Common myeloid progenitor, CD34-positive (primary cell): Measurements from ENCODE around the gene OSBPL10.

ENCODE experiments used
- CTCF ChIA-PET: fragments of 350-600 bp; sonication (Branson Sonifier 250); formaldehyde crosslinking; loops from one replicate; lab custom pipeline; 2021; ENCODE audit warnings: antibody characterized with exemption; lab: Charles Lee
- POLR2A ChIA-PET: fragments of 350-600 bp; sonication (Branson Sonifier 250); formaldehyde crosslinking; loops from one replicate; lab custom pipeline; 2021; ENCODE audit warnings: antibody characterized with exemption; lab: Charles Lee
- DNase-seq, 3 donors: peaks; one replicate each; pipeline versions ENCODE4 v3.0.0 to v3.0.0-alpha.2; 2013
- H3K27ac ChIP-seq, 2 experiments: 1 replicate in 1 of 2; 2 replicates in 1 of 2; pipeline ENCODE4 v1.7.0; 2013; ENCODE audit warnings: inconsistent platforms in 2 of 2, low read length in 2 of 2, mild to moderate bottlenecking in 2 of 2, low read depth in 1 of 2, moderate library complexity in 1 of 2; ENCODE audit not compliant: severe bottlenecking in 2 of 2, insufficient read depth in 1 of 2, poor library complexity in 1 of 2
- H3K27me3 ChIP-seq, 5 experiments: replicated peaks in 2 of 5; 1 replicate in 3 of 5; 2 replicates in 2 of 5; pipeline versions ENCODE4 v1.6.1 to v1.7.0; 2013; ENCODE audit warnings: low read length in 4 of 5, mild to moderate bottlenecking in 2 of 5, moderate library complexity in 2 of 5, inconsistent platforms in 1 of 5; ENCODE audit not compliant: insufficient read depth in 5 of 5, control insufficient read depth in 4 of 5
- H3K36me3 ChIP-seq, 4 experiments: 1 replicate in 2 of 4; 2 replicates in 2 of 4; pipeline versions ENCODE4 v1.6.1 to v1.7.0; 2013; ENCODE audit warnings: low read length in 3 of 4, control low read depth in 1 of 4, mild to moderate bottlenecking in 1 of 4; ENCODE audit not compliant: control insufficient read depth in 4 of 4, insufficient read depth in 4 of 4
- H3K4me1 ChIP-seq, 4 experiments: 1 replicate in 3 of 4; 2 replicates in 1 of 4; pipeline versions ENCODE4 v1.6.1 to v1.7.1; 2013; ENCODE audit warnings: low read length in 3 of 4, mild to moderate bottlenecking in 3 of 4, control low read depth in 1 of 4, inconsistent platforms in 1 of 4, moderate library complexity in 1 of 4; ENCODE audit not compliant: control insufficient read depth in 4 of 4, insufficient read depth in 4 of 4; ENCODE audit errors: control extremely low read depth in 1 of 4
- H3K4me3 ChIP-seq, 7 experiments: 1 replicate in 4 of 7; 2 replicates in 3 of 7; pipeline versions ENCODE4 v1.5.1 to v1.7.0; 2013; ENCODE audit warnings: mild to moderate bottlenecking in 7 of 7, low read length in 6 of 7, moderate library complexity in 6 of 7, inconsistent platforms in 2 of 7, low read depth in 2 of 7, control low read depth in 1 of 7; ENCODE audit not compliant: insufficient read depth in 4 of 7, control insufficient read depth in 1 of 7; ENCODE audit errors: extremely low read depth in 1 of 7
- H3K9me3 ChIP-seq, 5 experiments: 1 replicate in 4 of 5; 2 replicates in 1 of 5; pipeline versions ENCODE4 v1.6.1 to v1.7.1; 2013; ENCODE audit warnings: low read length in 4 of 5, mild to moderate bottlenecking in 2 of 5, inconsistent platforms in 1 of 5, low read depth in 1 of 5, moderate library complexity in 1 of 5; ENCODE audit not compliant: control insufficient read depth in 4 of 5, insufficient read depth in 2 of 5; ENCODE audit errors: control extremely low read depth in 1 of 5
- WGBS: methylation state at CpG from one replicate; pipeline ENCODE4 v1.1.5; 2013; ENCODE audit not compliant: insufficient coverage; 5-methylcytosine and 5-hydroxymethylcytosine counted together

The OSBPL10 gene

GRCh38 chr3:31927811-31928210 lies 53.3 kb downstream of the OSBPL10 start:
- Histone ChIP-seq H3K9me3 (no peaks in the 10 kb centered on the region), H3K36me3 (no peaks in the 10 kb centered on the region), H3K4me1 (peaks cover 0 to 4% (median 0%) of the 10 kb centered on the region in 4 experiments), H3K27me3 (no peaks in the 10 kb centered on the region), H3K27ac (no peak overlapping the region), H3K4me3 (no peak overlapping the region)
- ChIA-PET CTCF (interaction anchor here (1.6 kb wide), 1 partner anchor 24 kb away, joined by 3 read pairs; no protein-coding TSS in a partner anchor), POLR2A (no interaction called here)
- 100% methylated on average over 1 of the region's 6 CpGs for WGBS
- DNase-seq = no peak

- 93% methylated on average over 2 of the region's 4 CpGs for WGBS
Observed at GRCh38 chr3:31926543-31926942, 54.5 kb downstream of the OSBPL10 start.

GRCh38 chr3:31925271-31925630 lies 55.8 kb downstream of the OSBPL10 start:
- ChIA-PET CTCF (no interaction called here), POLR2A (no interaction called here)
- DNase-seq = no peak
- H3K4me1 ChIP-seq = peaks cover 0 to 4% (median 0%) of the 10 kb centered on the region in 4 experiments
- 83% methylated on average over 2 of the region's 5 CpGs for WGBS
- H3K27me3 ChIP-seq = no peaks in the 10 kb centered on the region
- peaks cover 0 to 5% (median 3%) of the 10 kb centered on the region in 5 experiments for H3K9me3 ChIP-seq
- H3K36me3 ChIP-seq = no peaks in the 10 kb centered on the region
- H3K4me3 ChIP-seq = no peak overlapping the region
- H3K27ac ChIP-seq = no peak overlapping the region

More at GRCh38 chr3:31926543-31926942, 54.5 kb downstream of the OSBPL10 start:
- no peaks in the 10 kb centered on the region for H3K27me3 ChIP-seq
- DNase-seq = no peak
- no peaks in the 10 kb centered on the region for H3K9me3 ChIP-seq
- H3K36me3 ChIP-seq = no peaks in the 10 kb centered on the region
- peaks cover 0 to 4% (median 0%) of the 10 kb centered on the region in 4 experiments for H3K4me1 ChIP-seq
- ChIA-PET POLR2A (no interaction called here), CTCF (interaction anchor here (1.6 kb wide), 1 partner anchor 25 kb away, joined by 3 read pairs; no protein-coding TSS in a partner anchor)
- no peak overlapping the region for H3K27ac ChIP-seq
- no peak overlapping the region for H3K4me3 ChIP-seq

- Histone ChIP-seq H3K27me3 (no peaks in the 10 kb centered on the region), H3K36me3 (no peaks in the 10 kb centered on the region), H3K27ac (no peak overlapping the region), H3K4me1 (peaks cover 0 to 4% (median 0%) of the 10 kb centered on the region in 4 experiments), H3K9me3 (peaks cover 0 to 8% (median 3%) of the 10 kb centered on the region in 5 experiments), H3K4me3 (no peak overlapping the region)
- WGBS = 95% methylated on average over 2 of the region's 2 CpGs
- CTCF ChIA-PET = no interaction called here
- no peak for DNase-seq
- POLR2A ChIA-PET = no interaction called here
Observed at GRCh38 chr3:31924610-31925270, 56.3 kb downstream of the OSBPL10 start.

GRCh38 chr3:31922962-31923361 lies 58.1 kb downstream of the OSBPL10 start:
- H3K4me3 ChIP-seq = no peak overlapping the region
- H3K4me1 ChIP-seq = peaks cover 2 to 9% (median 4%) of the 10 kb centered on the region in 4 experiments
- no peak overlapping the region for H3K27ac ChIP-seq
- H3K36me3 ChIP-seq = no peaks in the 10 kb centered on the region
- H3K27me3 ChIP-seq = no peaks in the 10 kb centered on the region
- H3K9me3 ChIP-seq = peaks cover 0 to 8% (median 3%) of the 10 kb centered on the region in 5 experiments
- WGBS = no CpG with 5 or more reads among the region's 1 CpG
- ChIA-PET POLR2A (no interaction called here), CTCF (no interaction called here)
- no peak for DNase-seq

GRCh38 chr3:31921837-31922236 lies 59.2 kb downstream of the OSBPL10 start:
- POLR2A ChIA-PET = no interaction called here
- peaks cover 0 to 8% (median 3%) of the 10 kb centered on the region in 5 experiments for H3K9me3 ChIP-seq
- DNase-seq = no peak
- no peak overlapping the region for H3K4me3 ChIP-seq
- CTCF ChIA-PET = no interaction called here
- H3K36me3 ChIP-seq = no peaks in the 10 kb centered on the region
- no peak overlapping the region for H3K27ac ChIP-seq
- WGBS = 87% methylated on average over 3 of the region's 4 CpGs
- H3K4me1 ChIP-seq = peaks cover 0 to 16% (median 4%) of the 10 kb centered on the region in 4 experiments
- H3K27me3 ChIP-seq = no peaks in the 10 kb centered on the region

- no peak overlapping the region for H3K27ac ChIP-seq
- H3K36me3 ChIP-seq = no peaks in the 10 kb centered on the region
- ChIA-PET POLR2A (no interaction called here), CTCF (no interaction called here)
- H3K4me1 ChIP-seq = peaks cover 0 to 16% (median 4%) of the 10 kb centered on the region in 4 experiments
- WGBS = 100% methylated on average over 1 of the region's 1 CpG
- H3K4me3 ChIP-seq = no peak overlapping the region
- no peak for DNase-seq
- peaks cover 0 to 8% (median 3%) of the 10 kb centered on the region in 5 experiments for H3K9me3 ChIP-seq
- H3K27me3 ChIP-seq = no peaks in the 10 kb centered on the region
Observed at GRCh38 chr3:31920310-31920709, 60.8 kb downstream of the OSBPL10 start.
